H7 (cell line): ENCODE data around the gene TBCD. TPM values are rescaled to one million over a fixed set of nuclear protein-coding genes. Genes with fewer than 3 reads are reported as not detected.

Experiments
- DNase-seq: peaks from one replicate; pipeline ENCODE4 v3.0.0; 2012
- H3K27me3 ChIP-seq: 2 replicates; pipeline ENCODE4 v1.6.0; 2011; ENCODE audit warnings: mild to moderate bottlenecking, low read length; ENCODE audit not compliant: control insufficient read depth, insufficient read depth
- H3K36me3 ChIP-seq: replicated peaks from 2 replicates; pipeline ENCODE4 v1.5.1; 2011; ENCODE audit warnings: low read length; ENCODE audit not compliant: control insufficient read depth, insufficient read depth
- H3K4me3 ChIP-seq: 2 replicates; pipeline ENCODE4 v1.5.1; 2011; ENCODE audit warnings: low read depth, mild to moderate bottlenecking, control low read depth, low read length, moderate library complexity; ENCODE audit not compliant: insufficient read depth
- total RNA-seq: library from RNA; depleted of rRNA; stranded (reverse); fragments of >200 nt; shearing (Covaris generic); gene quantifications from 2 replicates; pipeline ENCODE4 v1.2.3, GENCODE V29; 2014; rRNA removed

Gene TBCD
- 74.1 and 101 TPM in 2 replicates for total RNA-seq

DNA sequence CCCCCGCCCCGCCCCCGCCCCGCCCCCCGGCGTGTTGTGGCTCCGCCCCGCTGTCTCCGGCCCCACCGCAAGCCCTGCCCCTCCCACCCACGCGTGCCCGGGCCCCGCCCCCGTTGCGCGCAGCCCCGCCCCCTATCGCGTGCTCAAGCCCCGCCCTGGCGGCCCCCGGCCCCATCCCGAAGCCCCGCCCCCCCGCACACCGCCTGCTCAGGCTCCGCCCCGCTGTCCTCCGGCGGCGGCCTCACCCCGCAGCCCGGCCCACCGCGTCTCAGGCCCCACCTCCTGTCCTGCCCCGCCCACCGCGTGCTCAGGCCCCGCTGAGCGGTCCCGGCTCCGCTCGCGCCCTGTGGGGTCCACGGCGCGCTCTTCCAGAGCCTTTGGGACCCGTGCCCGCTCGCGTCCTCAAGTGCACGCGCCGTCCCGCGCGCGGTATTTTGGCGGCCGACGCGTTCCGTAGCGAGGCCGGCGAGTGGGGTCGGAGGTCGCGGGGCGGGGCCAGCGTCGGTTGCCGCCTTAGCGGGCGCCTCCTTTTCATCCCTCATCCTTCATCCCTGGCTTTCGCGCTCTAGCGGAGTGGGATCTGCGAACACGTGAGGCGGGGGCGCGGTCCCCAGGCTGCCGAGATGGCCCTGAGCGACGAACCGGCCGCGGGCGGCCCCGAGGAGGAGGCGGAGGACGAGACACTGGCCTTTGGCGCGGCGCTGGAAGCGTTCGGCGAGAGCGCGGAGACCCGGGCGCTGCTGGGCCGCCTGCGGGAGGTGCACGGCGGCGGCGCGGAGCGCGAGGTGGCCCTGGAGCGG, at the start of gene TBCD:
TSS of gene TBCD (plus strand) at position 495 of the 800 bp plus-strand sequence. CDS start at position 624, 129 bp downstream.
- Histone ChIP-seq H3K27me3 (peaks cover 9% of the 10 kb centered on the region; the same call in 1 of the 2 replicates), H3K4me3 (peak within 1 kb of the TSS; percentile 89), H3K36me3 (peaks cover 3% of the 10 kb centered on the region; the same call in 1 of the 2 replicates)
- DNase-seq: peak; percentile 100

DNA sequence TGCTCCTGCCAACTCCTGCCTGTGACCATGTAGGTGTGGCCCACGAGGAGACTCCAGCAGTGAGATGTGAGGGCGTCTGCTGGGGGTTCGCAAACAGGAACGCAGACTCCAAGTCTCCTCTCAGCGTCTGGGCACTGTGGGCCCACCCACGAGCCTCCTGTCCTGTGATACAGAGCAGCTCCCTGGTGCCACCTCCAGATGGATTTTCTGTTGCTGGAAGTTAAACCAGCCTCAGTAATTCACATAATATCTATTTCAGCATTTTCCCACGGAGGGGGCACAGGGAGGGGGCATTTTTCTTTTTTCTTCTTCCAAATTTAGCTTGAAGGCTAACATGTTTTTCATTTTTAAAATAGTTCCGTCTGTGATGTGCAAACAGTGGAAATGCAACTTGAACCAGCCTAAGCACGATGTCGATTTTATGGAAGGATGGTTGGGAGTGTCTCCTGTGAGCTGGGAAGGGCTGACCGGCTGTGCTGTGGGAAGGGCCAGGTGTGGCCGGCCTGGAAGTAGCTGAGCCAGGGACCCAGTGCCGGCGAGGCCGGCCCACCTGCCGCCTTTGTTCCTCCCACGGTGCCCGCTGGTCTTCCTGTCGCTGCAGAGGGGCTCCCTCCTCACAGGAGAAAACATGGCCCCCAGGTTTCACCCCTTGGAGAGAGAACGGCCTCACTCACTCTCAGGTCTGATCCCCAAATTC, 49.5 kb upstream of the TBCD start:
- H3K27me3 ChIP-seq: peaks cover 17% of the 10 kb centered on the region
- H3K4me3 ChIP-seq: no peak overlapping the region
- peak; percentile 68 for DNase-seq
- no peaks in the 10 kb centered on the region for H3K36me3 ChIP-seq

DNA sequence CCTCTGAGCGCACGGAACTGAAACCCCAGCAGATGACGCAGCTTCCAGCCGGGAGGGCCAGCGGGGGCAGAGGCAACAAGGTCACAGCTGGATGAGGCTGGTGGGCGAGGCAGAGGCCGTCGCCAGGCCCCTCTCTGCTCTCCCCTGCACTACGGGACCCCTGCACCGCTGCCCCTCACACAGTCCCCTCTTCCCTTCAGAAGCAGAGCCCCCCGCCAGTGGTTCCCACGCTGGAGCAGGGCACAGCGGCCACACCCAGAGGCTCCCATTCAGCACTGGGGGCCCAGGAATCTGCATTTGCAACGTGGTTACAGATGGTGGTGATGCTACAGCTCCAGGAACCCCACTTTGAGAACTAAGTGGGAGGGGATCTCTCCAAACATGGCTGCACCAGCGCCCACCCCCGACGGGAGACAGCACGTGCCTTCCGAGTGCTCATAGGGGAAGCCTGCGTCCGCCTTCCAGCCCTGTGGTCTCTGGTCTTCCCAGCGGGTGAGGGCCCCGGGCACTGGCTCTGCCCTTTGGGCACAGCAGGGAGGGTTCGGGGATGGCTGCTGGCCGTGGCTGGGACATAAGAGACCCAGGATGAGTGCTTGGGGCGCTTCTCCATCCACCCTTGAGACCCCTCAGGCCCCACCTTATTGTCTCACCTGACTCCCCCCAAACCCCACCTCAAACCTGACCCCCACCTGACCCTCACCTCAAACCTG, 48.7 kb upstream of the TBCD start:
- Histone ChIP-seq H3K27me3 (peaks cover 9% of the 10 kb centered on the region), H3K4me3 (no peak overlapping the region), H3K36me3 (no peaks in the 10 kb centered on the region)
- DNase-seq: no peak

DNA sequence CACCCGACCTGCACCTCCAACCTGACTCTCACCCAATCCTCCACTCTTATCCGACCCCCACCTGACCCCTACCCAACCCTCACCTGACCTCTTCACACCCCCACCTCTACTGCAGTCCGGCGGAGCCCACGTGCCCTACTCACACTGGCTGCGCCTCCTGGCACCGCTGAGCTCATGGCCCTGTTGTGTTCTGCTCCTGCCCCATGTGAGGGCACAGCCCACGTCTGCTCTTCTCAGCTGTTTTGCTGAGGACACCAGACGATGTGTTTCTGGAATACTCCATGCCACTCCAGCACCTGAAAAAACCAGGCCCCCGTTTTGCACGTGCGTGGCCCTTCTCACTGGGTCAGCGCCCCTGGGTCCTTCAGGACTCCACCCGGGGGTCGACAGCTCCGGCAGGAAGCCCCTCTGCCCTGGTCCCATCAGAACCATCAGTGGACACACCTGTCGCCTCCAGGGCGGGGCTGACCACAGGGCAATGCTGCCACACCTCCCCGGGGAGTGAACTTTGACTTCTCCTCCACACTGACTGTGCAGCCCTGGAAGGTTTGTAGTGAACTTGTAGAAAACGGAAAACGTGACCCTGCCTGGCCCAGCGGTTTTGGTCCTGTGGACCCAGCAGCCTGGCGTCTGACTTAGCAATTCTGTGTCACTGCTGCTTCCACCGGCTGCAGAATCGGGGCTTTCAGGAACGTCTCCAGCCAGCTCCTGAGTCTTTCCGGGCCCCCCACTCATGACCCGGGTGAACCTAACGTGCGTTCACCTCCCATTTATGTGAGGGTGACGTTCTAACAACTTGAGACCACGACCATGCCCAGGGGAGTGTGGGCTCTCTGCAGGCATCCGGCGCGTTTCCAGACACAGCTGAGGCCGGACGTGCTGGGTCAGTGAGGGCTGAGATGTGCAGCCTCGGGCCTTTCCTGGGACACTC, 47.7 kb upstream of the TBCD start:
- H3K36me3 ChIP-seq: no peaks in the 10 kb centered on the region

DNA sequence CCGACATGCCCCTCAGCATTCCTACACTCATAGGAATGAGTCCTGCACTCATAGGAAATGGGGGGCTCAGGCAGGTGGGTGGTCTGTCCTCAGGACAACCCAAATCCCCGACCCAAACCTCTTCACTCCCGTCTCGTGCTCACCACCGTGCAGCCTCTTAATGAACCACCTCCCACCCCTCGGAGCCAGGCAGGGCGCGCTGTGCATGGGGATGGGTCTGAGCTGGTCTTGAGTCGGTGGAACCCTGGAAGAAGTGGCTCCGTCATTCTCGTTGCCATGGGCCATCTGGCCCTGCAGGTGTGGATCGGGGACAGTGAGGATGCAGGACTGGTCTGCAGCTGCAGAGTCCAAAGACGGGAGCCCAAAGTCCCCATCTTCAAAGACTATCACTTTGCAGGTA, 47.0 kb upstream of the TBCD start:
- Histone ChIP-seq H3K36me3 (no peaks in the 10 kb centered on the region), H3K27me3 (peaks cover 4% of the 10 kb centered on the region; the same call in 1 of the 2 replicates), H3K4me3 (no peak overlapping the region)
- DNase-seq: no peak

More for the DNA sequence above, 47.7 kb upstream of the TBCD start:
- peaks cover 7% of the 10 kb centered on the region for H3K27me3 ChIP-seq
- no peak overlapping the region for H3K4me3 ChIP-seq
- DNase-seq: no peak

DNA sequence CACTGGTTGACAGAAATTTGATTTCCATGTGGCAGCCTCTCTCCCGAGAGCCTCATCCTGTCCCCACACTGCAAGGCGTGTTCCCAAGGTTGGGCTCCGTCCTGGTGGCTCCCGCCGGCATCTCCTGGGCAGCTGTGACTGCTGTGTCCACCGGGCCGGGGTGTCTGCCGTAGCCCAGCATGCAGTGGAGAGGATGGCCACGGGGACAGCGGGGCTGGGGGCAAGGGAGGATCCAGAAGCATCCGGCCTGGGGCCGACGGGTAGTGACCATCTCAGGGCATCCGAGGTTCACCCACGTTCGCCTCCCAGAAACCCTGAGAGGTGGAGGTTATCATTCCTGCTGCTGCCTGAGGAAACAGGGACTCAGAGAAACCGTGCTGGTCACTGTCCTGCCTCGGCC, 46.1 kb upstream of the TBCD start:
- no peak for DNase-seq
- no peak overlapping the region for H3K4me3 ChIP-seq
- H3K27me3 ChIP-seq: no peaks in the 10 kb centered on the region; the same call in 1 of the 2 replicates
- no peaks in the 10 kb centered on the region for H3K36me3 ChIP-seq

DNA sequence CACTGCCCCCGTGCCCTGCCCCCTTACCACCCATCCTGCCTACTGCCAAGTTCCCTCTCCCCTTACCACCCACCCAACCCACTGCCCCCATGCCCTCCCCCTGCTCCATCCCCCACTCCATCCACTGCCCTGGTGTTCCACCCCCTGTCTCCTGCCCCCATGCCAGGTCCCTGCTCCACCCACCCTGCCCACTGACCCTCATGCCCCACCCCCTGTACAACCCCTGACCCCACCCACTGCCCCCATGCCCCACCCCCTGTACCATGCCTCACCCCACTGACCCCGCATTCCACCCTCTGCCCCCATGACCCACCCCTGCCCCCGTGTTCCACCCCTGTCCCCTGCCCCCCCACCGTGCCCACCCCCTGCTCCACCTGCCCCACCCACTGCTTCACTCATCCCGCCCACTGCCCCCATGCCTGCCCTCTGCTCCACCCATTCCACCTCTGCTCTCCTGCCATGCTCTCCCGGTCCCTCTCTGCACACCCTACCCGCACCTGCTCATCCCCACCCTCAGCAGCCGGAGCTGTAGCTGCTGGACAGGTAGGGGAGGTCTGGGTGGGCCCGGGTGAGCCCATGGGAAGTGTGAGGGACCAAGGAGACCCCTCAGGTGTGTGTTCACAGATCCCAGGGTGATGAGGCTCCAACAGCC, 42.7 kb upstream of the TBCD start:
- no peaks in the 10 kb centered on the region for H3K36me3 ChIP-seq
- DNase-seq: peak; percentile 88
- no peaks in the 10 kb centered on the region for H3K27me3 ChIP-seq
- H3K4me3 ChIP-seq: no peak overlapping the region

DNA sequence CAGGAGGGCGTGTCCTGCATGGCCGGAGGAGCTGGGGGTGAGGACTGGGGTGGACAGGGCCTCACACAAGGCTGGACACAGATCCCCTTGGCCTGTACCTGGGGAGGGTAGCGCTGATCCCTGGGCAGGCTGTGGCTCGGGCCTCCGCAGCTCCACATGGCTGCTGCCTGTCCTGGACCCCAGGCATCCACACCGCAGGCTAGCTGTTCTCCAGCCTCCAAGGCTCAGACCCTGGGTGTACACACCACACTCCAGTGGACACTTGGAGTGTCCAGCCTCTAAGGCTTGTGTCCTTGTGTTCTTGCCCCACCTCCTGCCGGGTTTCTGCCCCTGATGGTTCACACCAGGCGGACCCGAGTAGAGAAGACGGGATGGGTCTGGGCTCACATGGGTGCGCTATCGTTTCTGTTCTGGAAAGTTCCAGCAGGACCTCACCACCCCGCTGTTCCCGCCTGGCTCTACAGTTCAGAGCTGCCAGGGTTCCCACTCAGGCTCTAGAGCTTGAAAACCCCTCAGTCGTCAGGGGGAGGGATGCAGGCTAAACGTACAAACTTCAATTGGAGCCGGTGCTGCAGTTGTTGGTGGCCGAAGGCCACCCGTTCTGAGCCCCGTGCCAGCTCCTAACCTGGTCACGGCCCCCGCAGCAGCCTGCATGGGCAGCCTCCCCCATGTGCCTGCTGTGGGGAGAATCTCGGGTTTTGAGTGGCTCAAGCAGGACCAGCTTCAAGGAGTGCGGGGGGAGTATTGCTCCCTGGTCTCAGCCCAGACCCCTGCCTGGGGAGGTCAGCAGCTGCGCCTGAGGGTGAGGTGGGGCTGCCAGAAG, 42.0 kb upstream of the TBCD start:
- H3K4me3 ChIP-seq: no peak overlapping the region
- no peak for DNase-seq
- no peaks in the 10 kb centered on the region for H3K27me3 ChIP-seq
- no peaks in the 10 kb centered on the region for H3K36me3 ChIP-seq

DNA sequence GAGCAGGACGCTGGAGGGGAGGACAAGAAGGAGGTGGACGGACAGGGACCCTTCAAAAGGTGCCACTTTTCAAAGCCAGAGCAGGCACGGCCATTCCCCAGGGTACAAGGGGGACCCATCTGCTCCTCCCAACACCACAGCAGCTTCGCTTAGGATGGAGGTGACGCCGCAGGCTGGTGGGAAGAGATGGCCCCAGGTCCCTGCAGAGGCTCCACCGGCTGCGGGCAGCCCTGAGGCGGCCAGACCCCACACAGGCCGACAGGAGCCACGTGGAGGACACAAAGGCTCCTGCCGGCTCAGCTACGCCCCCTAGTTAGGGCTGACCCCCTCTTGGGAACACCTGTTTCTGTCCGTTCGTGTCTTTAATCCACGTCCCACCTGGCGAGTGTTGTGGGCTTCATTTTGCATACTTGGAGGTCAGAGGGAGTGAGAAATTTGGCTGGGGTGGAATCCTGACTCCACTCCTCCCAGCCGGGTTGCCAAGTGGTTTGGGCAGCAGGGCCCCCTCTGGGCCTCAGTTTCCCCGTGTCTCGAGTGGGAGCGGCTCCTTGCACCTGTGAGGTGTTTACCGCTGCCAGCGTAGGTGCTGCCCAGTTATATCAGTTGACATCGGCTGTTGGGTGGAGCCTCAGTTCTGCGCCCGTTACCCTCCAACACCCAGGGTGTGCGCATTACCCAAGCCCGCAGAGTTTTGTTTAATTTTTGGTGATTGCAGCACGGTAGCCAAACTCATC, 41.2 kb upstream of the TBCD start:
- peak; percentile 84 for DNase-seq
- Histone ChIP-seq H3K27me3 (peaks cover 1% of the 10 kb centered on the region; the same call in 1 of the 2 replicates), H3K4me3 (no peak overlapping the region), H3K36me3 (no peaks in the 10 kb centered on the region)

DNA sequence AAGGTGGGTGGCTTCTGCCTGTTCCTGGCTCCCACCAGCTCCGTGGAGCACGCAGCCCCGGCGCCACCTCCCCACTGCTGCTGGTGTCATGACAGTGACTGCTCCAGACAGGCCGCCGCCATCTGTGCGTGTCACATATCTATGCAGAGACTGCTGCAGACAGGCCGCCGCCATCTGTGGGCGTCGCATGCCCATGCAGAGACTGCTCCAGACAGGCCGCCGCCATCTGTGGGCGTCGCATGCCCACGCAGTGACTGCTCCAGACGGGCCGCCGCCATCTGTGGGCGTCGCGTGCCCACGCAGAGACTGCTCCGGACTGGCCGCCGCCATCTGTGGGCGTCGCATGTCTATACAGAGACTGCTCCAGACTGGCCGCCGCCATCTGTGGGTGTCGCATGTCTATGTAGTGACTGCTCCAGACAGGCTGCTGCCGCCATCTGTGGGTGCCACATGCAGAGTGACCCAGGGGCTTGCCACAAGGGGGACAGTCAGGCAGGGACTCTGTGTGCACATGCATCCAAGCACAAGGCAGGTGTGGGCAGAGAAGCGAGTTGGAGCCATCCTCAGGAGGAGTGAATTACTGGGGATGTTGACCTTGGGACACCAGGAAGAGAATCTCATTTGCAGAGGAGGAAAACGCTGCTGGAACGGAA, 38.7 kb upstream of the TBCD start:
- Histone ChIP-seq H3K4me3 (no peak overlapping the region), H3K27me3 (peaks cover 7% of the 10 kb centered on the region; the same call in 1 of the 2 replicates), H3K36me3 (no peaks in the 10 kb centered on the region)
- no peak for DNase-seq

DNA sequence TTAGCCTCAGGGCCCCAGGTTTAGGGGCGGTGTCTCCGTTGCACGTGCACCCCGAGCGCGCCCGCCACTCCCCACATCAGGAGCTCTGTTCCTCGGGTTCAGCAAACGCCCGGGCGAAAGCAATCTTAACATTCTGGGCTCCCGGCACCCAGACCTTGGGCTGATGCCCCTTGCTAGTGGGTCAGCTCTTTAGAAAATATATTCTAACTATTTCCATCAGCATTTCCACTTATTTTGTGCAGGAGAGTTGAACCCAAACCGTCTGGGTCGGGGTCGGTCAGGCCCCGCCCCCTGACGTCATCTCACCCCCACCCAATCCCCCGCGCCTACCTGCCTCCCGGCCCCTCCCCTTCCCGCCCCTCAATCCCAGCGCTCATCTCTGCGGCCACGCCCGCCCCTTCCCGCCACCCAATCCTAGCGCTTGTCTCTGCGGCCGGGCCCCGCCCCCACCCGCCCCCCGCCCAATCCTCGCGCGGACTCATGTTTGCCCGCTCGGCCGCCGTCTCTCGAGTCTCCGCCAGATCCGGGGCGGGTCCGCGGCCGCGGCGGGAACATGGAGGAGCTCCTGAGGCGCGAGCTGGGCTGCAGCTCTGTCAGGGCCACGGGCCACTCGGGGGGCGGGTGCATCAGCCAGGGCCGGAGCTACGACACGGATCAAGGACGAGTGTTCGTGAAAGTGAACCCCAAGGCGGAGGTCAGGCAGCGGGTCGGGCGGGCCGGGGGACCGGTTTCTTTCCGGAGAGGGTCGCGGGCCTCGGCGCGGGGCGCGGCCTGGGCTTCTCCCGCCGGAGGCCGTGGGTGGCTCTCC, 35.5 kb upstream of the TBCD start, which contains the start of gene FN3KRP:
TSS of gene FN3KRP (plus strand) at position 504 of the 808 bp plus-strand sequence. CDS start at position 554, 50 bp downstream.
- Histone ChIP-seq H3K27me3 (peaks cover 7% of the 10 kb centered on the region; the same call in 1 of the 2 replicates), H3K36me3 (0 out of 2 replicates have a peak, but pooled peaks cover 1% of the 10 kb centered on the region), H3K4me3 (peak within 1 kb of the TSS; percentile 83)
- peak; percentile 100 for DNase-seq
